Measurements from ENCODE around the gene TINCR.

Gene TINCR

DNA sequence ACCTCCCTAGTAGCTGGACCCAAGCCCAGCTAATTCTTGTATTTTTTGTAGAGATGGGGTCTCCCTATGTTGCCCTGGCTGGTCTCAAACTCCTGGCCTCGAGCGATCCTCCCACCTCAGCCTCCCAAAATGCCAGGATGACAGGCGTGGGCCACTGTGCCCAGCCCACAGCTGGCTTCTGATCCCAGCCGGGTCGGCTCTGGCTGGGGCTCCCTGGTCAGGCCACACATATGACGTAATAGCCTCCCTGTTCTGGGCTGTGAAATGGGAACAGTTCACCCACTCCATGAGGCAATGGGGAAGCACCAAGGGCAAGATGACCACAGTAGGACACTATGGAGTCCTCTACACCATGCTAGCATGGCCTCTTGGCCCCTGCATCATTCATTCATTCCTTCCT lies 41.1 kb downstream of the TINCR start:
- TF ChIP-seq ARNT (IDR thresholded peaks at IDR 0.05) (no peak), TARDBP (IDR thresholded peaks at IDR 0.05) (no peak), HDGF (IDR thresholded peaks at IDR 0.05; ENCODE audit: borderline replicate concordance) (no peak), ELF4 (IDR thresholded peaks at IDR 0.05) (no peak)
- CTCF ChIA-PET: no interaction called here
- POLR2A ChIA-PET: no interaction called here
- DNase-seq (ENCODE audit: extremely low spot score): no peak

DNA sequence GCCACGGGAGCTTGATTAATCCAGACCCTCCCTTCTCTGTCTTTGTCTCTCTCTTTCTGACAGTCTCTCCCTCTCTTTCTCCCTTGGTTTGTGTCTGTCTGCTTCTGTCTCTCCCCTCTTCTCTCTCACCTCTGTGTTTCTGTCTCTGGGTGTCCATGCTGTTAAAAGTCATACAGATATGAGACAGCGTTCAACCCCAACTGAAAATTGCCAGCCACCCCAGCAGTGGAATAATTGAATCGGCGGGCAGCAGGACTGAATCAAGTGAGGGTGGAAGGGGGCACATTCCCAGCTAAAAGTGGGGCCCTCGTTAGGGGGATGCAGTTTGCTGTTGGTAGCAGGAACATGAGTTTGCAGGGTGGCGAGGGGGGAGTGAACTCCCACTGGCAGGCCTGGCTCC lies 43.7 kb downstream of the TINCR start:
- ChIA-PET POLR2A (no interaction called here), CTCF (interaction anchor here (0.6 to 1.5 kb wide), 4 partner anchors 10 to 129 kb away, joined by 3 to 5 read pairs (median 3); no protein-coding TSS in a partner anchor)
- TF ChIP-seq SP1 (IDR thresholded peaks at IDR 0.05): no peak
- no peak for TF ChIP-seq FOXA1 (IDR thresholded peaks at IDR 0.05)
- no peak for TF ChIP-seq ELF4 (IDR thresholded peaks at IDR 0.05)
- no peak for TF ChIP-seq BHLHE40 (IDR thresholded peaks at IDR 0.05; ENCODE audit: borderline replicate concordance)
- TF ChIP-seq CTBP1 (IDR thresholded peaks at IDR 0.05; ENCODE audit: borderline replicate concordance): no peak
- TF ChIP-seq ZNF384 (IDR thresholded peaks at IDR 0.05): no peak
- no peak for TF ChIP-seq LEF1 (IDR thresholded peaks at IDR 0.05; ENCODE audit: borderline replicate concordance)
- TF ChIP-seq, protein P1, sequence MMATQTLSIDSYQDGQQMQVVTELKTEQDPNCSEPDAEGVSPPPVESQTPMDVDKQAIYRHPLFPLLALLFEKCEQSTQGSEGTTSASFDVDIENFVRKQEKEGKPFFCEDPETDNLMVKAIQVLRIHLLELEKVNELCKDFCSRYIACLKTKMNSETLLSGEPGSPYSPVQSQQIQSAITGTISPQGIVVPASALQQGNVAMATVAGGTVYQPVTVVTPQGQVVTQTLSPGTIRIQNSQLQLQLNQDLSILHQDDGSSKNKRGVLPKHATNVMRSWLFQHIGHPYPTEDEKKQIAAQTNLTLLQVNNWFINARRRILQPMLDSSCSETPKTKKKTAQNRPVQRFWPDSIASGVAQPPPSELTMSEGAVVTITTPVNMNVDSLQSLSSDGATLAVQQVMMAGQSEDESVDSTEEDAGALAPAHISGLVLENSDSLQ (IDR thresholded peaks at IDR 0.05): no peak
- TF ChIP-seq ARNT (IDR thresholded peaks at IDR 0.05): no peak
- no peak for TF ChIP-seq FOXM1 (IDR thresholded peaks at IDR 0.05; ENCODE audit: borderline replicate concordance)
- TF ChIP-seq SUZ12 (IDR thresholded peaks at IDR 0.05): no peak
- no peak for TF ChIP-seq L3MBTL2 (conservative IDR thresholded peaks at IDR 0.05)
- no peak for TF ChIP-seq NFRKB (IDR thresholded peaks at IDR 0.05)
- no peak for TF ChIP-seq TARDBP (IDR thresholded peaks at IDR 0.05)
- no peak for TF ChIP-seq FOXK2 (IDR thresholded peaks at IDR 0.05)
- no peak for TF ChIP-seq HDGF (IDR thresholded peaks at IDR 0.05; ENCODE audit: borderline replicate concordance)

DNA sequence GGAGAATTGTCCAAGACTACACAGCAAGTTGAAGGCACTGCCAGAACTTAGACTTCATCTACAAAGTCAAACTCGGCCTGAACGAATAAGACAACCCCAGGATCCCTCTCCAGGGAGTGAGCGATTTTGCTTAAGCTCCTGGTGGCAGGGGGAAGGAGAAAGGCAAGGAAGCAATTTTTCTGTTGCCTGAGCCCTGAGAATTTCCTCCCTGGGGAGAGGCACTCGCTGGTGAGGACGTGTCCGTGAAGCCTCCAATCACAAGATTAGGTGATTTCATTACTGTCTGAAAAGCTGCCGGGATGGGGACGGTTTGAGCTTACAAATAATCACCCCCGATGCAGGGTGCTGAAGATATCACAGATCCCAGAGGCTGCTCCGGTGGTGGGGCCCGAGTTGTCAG lies 45.6 kb downstream of the TINCR start:
- ChIA-PET POLR2A (no interaction called here), CTCF (no interaction called here)
- no peak for DNase-seq (ENCODE audit: extremely low spot score)
- TF ChIP-seq ZNF384 (IDR thresholded peaks at IDR 0.05): no peak
- TF ChIP-seq SUZ12 (IDR thresholded peaks at IDR 0.05): no peak
- TF ChIP-seq NFRKB (IDR thresholded peaks at IDR 0.05): no peak
- no peak for TF ChIP-seq FOXM1 (IDR thresholded peaks at IDR 0.05; ENCODE audit: borderline replicate concordance)
- TF ChIP-seq L3MBTL2 (conservative IDR thresholded peaks at IDR 0.05): no peak
- no peak for TF ChIP-seq FOXA1 (IDR thresholded peaks at IDR 0.05)
- no peak for TF ChIP-seq TARDBP (IDR thresholded peaks at IDR 0.05)
- TF ChIP-seq FOXK2 (IDR thresholded peaks at IDR 0.05): no peak
- TF ChIP-seq, protein P1 (IDR thresholded peaks at IDR 0.05): no peak
- no peak for TF ChIP-seq SP1 (IDR thresholded peaks at IDR 0.05)
- no peak for TF ChIP-seq BHLHE40 (IDR thresholded peaks at IDR 0.05; ENCODE audit: borderline replicate concordance)
- TF ChIP-seq ARNT (IDR thresholded peaks at IDR 0.05): no peak

More for the DNA sequence above, 43.7 kb downstream of the TINCR start:
- no peak for DNase-seq (ENCODE audit: extremely low spot score)

DNA sequence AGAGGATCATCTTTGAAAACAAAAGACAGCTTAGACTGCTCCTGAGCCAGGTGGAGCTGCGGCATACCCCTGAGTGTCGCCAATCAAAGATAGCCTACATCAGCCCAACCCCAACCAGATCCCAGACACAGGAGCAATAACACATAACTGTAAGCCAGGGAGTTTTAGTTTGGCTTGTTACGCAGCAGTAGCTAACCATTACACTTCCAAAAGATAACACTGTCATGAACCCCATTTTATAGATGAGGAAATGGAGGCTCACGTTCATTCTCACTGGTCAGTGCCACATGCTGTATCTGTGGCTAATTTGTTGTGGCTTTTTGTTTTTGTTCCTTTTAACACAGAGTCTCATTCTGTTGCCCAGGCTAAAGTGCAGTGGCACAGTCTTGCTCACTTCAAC lies 47.3 kb downstream of the TINCR start:
- no peak for DNase-seq (ENCODE audit: extremely low spot score)
- ChIA-PET CTCF (no interaction called here), POLR2A (no interaction called here)
- TF ChIP-seq LEF1 (IDR thresholded peaks at IDR 0.05; ENCODE audit: borderline replicate concordance) (no peak), BHLHE40 (IDR thresholded peaks at IDR 0.05; ENCODE audit: borderline replicate concordance) (no peak), SP1 (IDR thresholded peaks at IDR 0.05) (no peak), SUZ12 (IDR thresholded peaks at IDR 0.05) (no peak), ELF4 (IDR thresholded peaks at IDR 0.05) (no peak), FOXM1 (IDR thresholded peaks at IDR 0.05; ENCODE audit: borderline replicate concordance) (no peak), TARDBP (IDR thresholded peaks at IDR 0.05) (no peak), FOXA1 (IDR thresholded peaks at IDR 0.05) (no peak), ARNT (IDR thresholded peaks at IDR 0.05) (no peak), FOXK2 (IDR thresholded peaks at IDR 0.05) (no peak), ZNF384 (IDR thresholded peaks at IDR 0.05) (no peak), L3MBTL2 (conservative IDR thresholded peaks at IDR 0.05) (no peak)
- TF ChIP-seq, protein P1 (IDR thresholded peaks at IDR 0.05): no peak

DNA sequence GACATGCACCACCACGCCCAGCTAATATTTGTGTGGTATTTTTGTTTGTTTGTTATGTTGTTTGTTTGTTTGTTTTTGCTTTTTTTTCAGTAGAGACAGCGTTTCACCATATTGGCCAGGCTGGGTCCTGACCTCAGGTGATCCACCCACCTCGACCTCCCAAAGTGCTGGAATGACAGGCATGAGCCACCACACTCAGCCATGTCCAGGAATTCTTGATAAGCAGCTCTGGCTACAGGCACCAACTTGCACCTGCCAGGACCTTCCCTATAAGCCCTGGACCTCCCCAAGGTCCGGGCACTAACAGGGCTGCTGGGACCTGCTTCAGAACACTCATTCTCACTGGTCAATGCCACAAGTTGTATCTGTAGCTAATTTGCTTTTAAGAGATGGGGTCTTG lies 48.7 kb downstream of the TINCR start:
- no peak for DNase-seq (ENCODE audit: extremely low spot score)
- ChIA-PET POLR2A (no interaction called here), CTCF (no interaction called here)
- TF ChIP-seq HDGF (IDR thresholded peaks at IDR 0.05; ENCODE audit: borderline replicate concordance) (no peak), NFRKB (IDR thresholded peaks at IDR 0.05) (no peak), CTBP1 (IDR thresholded peaks at IDR 0.05; ENCODE audit: borderline replicate concordance) (no peak), SP1 (IDR thresholded peaks at IDR 0.05) (no peak), SUZ12 (IDR thresholded peaks at IDR 0.05) (no peak), FOXA1 (IDR thresholded peaks at IDR 0.05) (no peak), LEF1 (IDR thresholded peaks at IDR 0.05; ENCODE audit: borderline replicate concordance) (no peak), ARNT (IDR thresholded peaks at IDR 0.05) (no peak), L3MBTL2 (conservative IDR thresholded peaks at IDR 0.05) (no peak), FOXM1 (IDR thresholded peaks at IDR 0.05; ENCODE audit: borderline replicate concordance) (no peak)
- TF ChIP-seq, protein P1 (IDR thresholded peaks at IDR 0.05): no peak

DNA sequence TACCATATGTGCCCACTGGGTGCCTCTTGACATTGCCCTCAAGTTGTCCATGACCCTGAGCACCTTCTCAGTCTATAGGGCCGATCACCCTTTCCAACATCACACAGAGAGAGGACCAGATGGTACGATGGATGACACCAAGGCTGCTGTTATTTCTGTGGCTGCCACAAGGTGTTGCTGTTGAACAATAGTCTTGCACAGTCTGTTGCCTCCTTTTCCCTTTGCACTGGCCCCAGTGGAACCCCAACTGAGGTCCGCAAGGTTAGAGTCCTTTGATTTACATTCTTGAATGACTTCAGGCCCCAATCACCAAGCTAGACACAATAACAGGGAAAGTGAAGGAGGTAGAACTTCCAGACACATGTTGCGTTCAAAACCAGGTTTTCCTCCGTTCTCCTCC lies 52.0 kb downstream of the TINCR start:
- TF ChIP-seq FOXK2 (IDR thresholded peaks at IDR 0.05): no peak
- TF ChIP-seq SUZ12 (IDR thresholded peaks at IDR 0.05): no peak
- no peak for TF ChIP-seq NFRKB (IDR thresholded peaks at IDR 0.05)
- TF ChIP-seq FOXM1 (IDR thresholded peaks at IDR 0.05; ENCODE audit: borderline replicate concordance): no peak
- no peak for TF ChIP-seq SP1 (IDR thresholded peaks at IDR 0.05)
- no peak for TF ChIP-seq LEF1 (IDR thresholded peaks at IDR 0.05; ENCODE audit: borderline replicate concordance)
- TF ChIP-seq ZNF384 (IDR thresholded peaks at IDR 0.05): no peak
- TF ChIP-seq HDGF (IDR thresholded peaks at IDR 0.05; ENCODE audit: borderline replicate concordance): no peak
- no peak for TF ChIP-seq ARNT (IDR thresholded peaks at IDR 0.05)
- TF ChIP-seq FOXA1 (IDR thresholded peaks at IDR 0.05): no peak
- TF ChIP-seq CTBP1 (IDR thresholded peaks at IDR 0.05; ENCODE audit: borderline replicate concordance): no peak
- no peak for TF ChIP-seq TARDBP (IDR thresholded peaks at IDR 0.05)
- no peak for TF ChIP-seq BHLHE40 (IDR thresholded peaks at IDR 0.05; ENCODE audit: borderline replicate concordance)
- TF ChIP-seq L3MBTL2 (conservative IDR thresholded peaks at IDR 0.05): no peak
- TF ChIP-seq, protein P1 (IDR thresholded peaks at IDR 0.05): no peak
- no peak for TF ChIP-seq ELF4 (IDR thresholded peaks at IDR 0.05)
- no peak for DNase-seq (ENCODE audit: extremely low spot score)
- ChIA-PET CTCF (no interaction called here), POLR2A (no interaction called here)

All from HEK293T (cell line).